ENCODE measurements around the gene ROGDI. TPM values are rescaled to one million over a fixed set of nuclear protein-coding genes. Genes with fewer than 3 reads are reported as not detected.

ROGDI gene
- total RNA-seq, 1 experiment from 2014 or later = 36.4 TPM

DNA sequence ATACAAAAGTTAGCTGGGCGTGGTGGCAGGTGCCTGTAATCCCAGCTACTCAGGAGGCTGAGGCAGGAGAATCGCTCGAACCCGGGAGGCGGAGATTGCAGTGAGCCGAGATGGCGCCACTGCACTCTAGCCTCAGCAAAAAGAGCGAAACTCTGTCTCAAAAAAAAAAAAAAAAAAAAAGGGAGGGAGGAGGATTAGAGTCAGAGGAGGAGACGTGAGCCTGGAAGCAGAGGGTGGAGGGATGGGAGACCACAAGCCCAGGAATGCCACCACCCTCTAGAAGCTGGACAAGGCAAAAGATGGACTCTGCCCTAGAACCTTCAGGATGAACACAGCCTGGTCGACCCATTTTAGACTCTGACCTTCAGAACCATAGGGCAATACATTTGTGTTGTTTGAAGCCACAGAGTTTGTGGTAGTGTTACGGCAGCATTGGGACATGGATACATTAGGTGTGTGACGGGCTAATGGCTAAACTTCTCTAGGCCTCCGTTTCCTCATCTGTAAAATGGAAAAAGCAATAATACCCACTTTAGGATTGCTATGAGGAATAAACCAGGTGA lies 9.4 kb downstream of the ROGDI start:
- H2BK20ac ChIP-seq (ENCODE audit: low read depth, low read length, poor library complexity, severe bottlenecking) = no peak overlapping the region
- H3K4me3 Mint-ChIP-seq = no peak overlapping the region
- no peak overlapping the region for H2BK15ac ChIP-seq (ENCODE audit: low read depth, low read length)
- peaks cover 1% of the 10 kb centered on the region; the same call in 1 of the 2 replicates for H3K4me1 ChIP-seq (ENCODE audit: insufficient read depth, low read length)
- H4K91ac ChIP-seq (ENCODE audit: insufficient read length, low read depth, low read length) = no peak overlapping the region
- no peaks in the 10 kb centered on the region for H3K79me1 ChIP-seq (ENCODE audit: insufficient read depth, low read depth, low read length, poor library complexity, severe bottlenecking)
- H4K20me1 ChIP-seq (ENCODE audit: control insufficient read depth, insufficient read depth, insufficient read length) = no peaks in the 10 kb centered on the region
- peaks cover 9% of the 10 kb centered on the region in 2 experiments for H3K4me1 Mint-ChIP-seq
- no peaks in the 10 kb centered on the region for H3K9me3 ChIP-seq (ENCODE audit: control insufficient read depth, low read depth, low read length)
- H3K9ac ChIP-seq (ENCODE audit: extremely low read depth, insufficient read length, low read length) = no peak overlapping the region
- WGBS (ENCODE audit: extremely low coverage, insufficient read length, low lambda C conversion rate) = no CpG with 5 or more reads among the region's 13 CpGs
- H2BK12ac ChIP-seq (ENCODE audit: insufficient read length, low read depth, low read length) = no peak overlapping the region
- H3K27me3 Mint-ChIP-seq (ENCODE audit: low read depth) = no peaks in the 10 kb centered on the region; the same call in 1 of the 2 replicates
- H3K18ac ChIP-seq (ENCODE audit: insufficient read length, low read depth, low read length) = no peak overlapping the region
- H2BK120ac ChIP-seq (ENCODE audit: low read depth, low read length, poor library complexity, severe bottlenecking) = no peak overlapping the region
- H4K5ac ChIP-seq (ENCODE audit: insufficient read length, low read depth, low read length) = no peak overlapping the region
- no peak overlapping the region for H2AFZ ChIP-seq (ENCODE audit: low read length)
- no peak overlapping the region for H3K27ac ChIP-seq (ENCODE audit: insufficient read length, low read depth, low read length)
- DNase-seq = no peak
- no peaks in the 10 kb centered on the region for H3K9me3 Mint-ChIP-seq
- no peak overlapping the region for H2BK5ac ChIP-seq (ENCODE audit: insufficient read length, low read length)
- no peak overlapping the region for H3K56ac ChIP-seq (ENCODE audit: insufficient read length, low read depth, low read length)
- TF ChIP-seq, protein P1, sequence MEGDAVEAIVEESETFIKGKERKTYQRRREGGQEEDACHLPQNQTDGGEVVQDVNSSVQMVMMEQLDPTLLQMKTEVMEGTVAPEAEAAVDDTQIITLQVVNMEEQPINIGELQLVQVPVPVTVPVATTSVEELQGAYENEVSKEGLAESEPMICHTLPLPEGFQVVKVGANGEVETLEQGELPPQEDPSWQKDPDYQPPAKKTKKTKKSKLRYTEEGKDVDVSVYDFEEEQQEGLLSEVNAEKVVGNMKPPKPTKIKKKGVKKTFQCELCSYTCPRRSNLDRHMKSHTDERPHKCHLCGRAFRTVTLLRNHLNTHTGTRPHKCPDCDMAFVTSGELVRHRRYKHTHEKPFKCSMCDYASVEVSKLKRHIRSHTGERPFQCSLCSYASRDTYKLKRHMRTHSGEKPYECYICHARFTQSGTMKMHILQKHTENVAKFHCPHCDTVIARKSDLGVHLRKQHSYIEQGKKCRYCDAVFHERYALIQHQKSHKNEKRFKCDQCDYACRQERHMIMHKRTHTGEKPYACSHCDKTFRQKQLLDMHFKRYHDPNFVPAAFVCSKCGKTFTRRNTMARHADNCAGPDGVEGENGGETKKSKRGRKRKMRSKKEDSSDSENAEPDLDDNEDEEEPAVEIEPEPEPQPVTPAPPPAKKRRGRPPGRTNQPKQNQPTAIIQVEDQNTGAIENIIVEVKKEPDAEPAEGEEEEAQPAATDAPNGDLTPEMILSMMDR (conservative IDR thresholded peaks at IDR 0.05) = no peak
- H2AK5ac ChIP-seq (ENCODE audit: insufficient read length, low read length) = no peak overlapping the region
- H4K8ac ChIP-seq (replicated peaks; ENCODE audit: insufficient read length, low read depth, low read length) = no peak overlapping the region
- H3K14ac ChIP-seq (ENCODE audit: insufficient read depth, low read length) = no peak overlapping the region
- peaks cover 0 to 5% (median 5%) of the 10 kb centered on the region in 3 experiments; a peak in 5 of 7 replicates for H3K36me3 Mint-ChIP-seq (ENCODE audit: insufficient read depth in 1 of 3, low read depth in 3 of 3)
- H3K27ac Mint-ChIP-seq = no peak overlapping the region
- no peak overlapping the region for H3K4me2 ChIP-seq (ENCODE audit: insufficient read depth, insufficient read length, low read length)
- H3K4ac ChIP-seq (ENCODE audit: low read depth, low read length) = no peak overlapping the region
- no peaks in the 10 kb centered on the region for H3K79me2 ChIP-seq (ENCODE audit: insufficient read depth, low read length)
- no peaks in the 10 kb centered on the region for H3K23me2 ChIP-seq (ENCODE audit: insufficient read length, low read depth, low read length, poor library complexity, severe bottlenecking)
- H3K27me3 ChIP-seq (ENCODE audit: insufficient read depth, low read length) = no peaks in the 10 kb centered on the region
- H3K23ac ChIP-seq (ENCODE audit: insufficient read length, low read depth, low read length) = no peak overlapping the region
- no peak overlapping the region for H3T11ph ChIP-seq (ENCODE audit: low read length)
